GM12878 (cell line): ENCODE data around the gene ADM. TPM values are rescaled to one million over a fixed set of nuclear protein-coding genes. Genes with fewer than 3 reads are reported as not detected.

Experiments used
- BCL11A ChIP-seq: IDR thresholded peaks from 2 replicates; pipeline ENCODE4 v1.6.1; 2011; ENCODE audit warnings: low read depth, low read length
- CBX5 ChIP-seq: sonication (generic); IDR thresholded peaks from 2 replicates; pipeline ENCODE4 v1.6.1; 2016; ENCODE audit warnings: low read depth, moderate library complexity, mild to moderate bottlenecking, inconsistent platforms
- DPF2 ChIP-seq: fragments of 450-650 bp; IDR thresholded peaks from 2 replicates; pipeline ENCODE4 v1.6.1; 2017; ENCODE audit warnings: mild to moderate bottlenecking
- ESRRA ChIP-seq: IDR thresholded peaks from 2 replicates; pipeline ENCODE4 v1.6.1; 2012; ENCODE audit warnings: mild to moderate bottlenecking, low read length, improper control_type of control experiment
- GATAD2B ChIP-seq: fragments of 450-650 bp; conservative IDR thresholded peaks from 2 replicates; pipeline ENCODE4 v1.6.1; 2017; ENCODE audit warnings: low read depth, mild to moderate bottlenecking, moderate library complexity
- HDAC6 ChIP-seq: fragments of 200-600 bp; sonication (generic); IDR thresholded peaks from one replicate; pipeline ENCODE4 v1.8.0; 2017; ENCODE audit warnings: antibody characterized with exemption; ENCODE audit not compliant: unreplicated experiment
- KAT2A ChIP-seq: conservative IDR thresholded peaks from 2 replicates; pipeline ENCODE4 v1.6.1; 2011; ENCODE audit warnings: low read depth, low read length; ENCODE audit not compliant: control insufficient read depth
- MXI1 ChIP-seq: fragments of 150-350 bp; IDR thresholded peaks from 2 replicates; pipeline ENCODE4 v1.6.1; 2011; ENCODE audit warnings: low read depth, mild to moderate bottlenecking, inconsistent platforms, low read length, improper control_type of control experiment
- NFIC ChIP-seq: IDR thresholded peaks from 2 replicates; pipeline ENCODE4 v1.6.1; 2012; ENCODE audit warnings: low read depth, mild to moderate bottlenecking, inconsistent platforms, low read length, moderate library complexity
- NFYA ChIP-seq: IDR thresholded peaks from 2 replicates; pipeline ENCODE4 v1.6.1; 2011; ENCODE audit warnings: low read depth, mild to moderate bottlenecking, low read length, improper control_type of control experiment, borderline replicate concordance
- NR2C1 ChIP-seq: fragments of 450-650 bp; IDR thresholded peaks from 2 replicates; pipeline ENCODE4 v1.6.1; 2017; ENCODE audit warnings: antibody characterized with exemption, mild to moderate bottlenecking, moderate library complexity
- PML ChIP-seq: IDR thresholded peaks from 2 replicates; pipeline ENCODE4 v1.6.1; 2012; ENCODE audit warnings: low read length, inconsistent platforms
- SMAD1 ChIP-seq: fragments of 450-650 bp; IDR thresholded peaks from 2 replicates; pipeline ENCODE4 v1.6.1; 2018; ENCODE audit warnings: mild to moderate bottlenecking, low read depth; ENCODE audit not compliant: partially characterized antibody
- SMAD5 ChIP-seq: IDR thresholded peaks from 2 replicates; pipeline ENCODE4 v1.6.1; 2016; ENCODE audit warnings: antibody characterized with exemption, low read depth
- SMARCA5 ChIP-seq: fragments of 450-650 bp; IDR thresholded peaks from 2 replicates; pipeline ENCODE4 v1.6.1; 2017; ENCODE audit warnings: mild to moderate bottlenecking
- TCF12 ChIP-seq: IDR thresholded peaks from 2 replicates; pipeline ENCODE4 v1.6.1; 2011; ENCODE audit warnings: low read depth, mild to moderate bottlenecking, low read length
- WRNIP1 ChIP-seq: IDR thresholded peaks from 2 replicates; pipeline ENCODE4 v1.6.1; 2011; ENCODE audit warnings: low read depth, low read length, improper control_type of control experiment, borderline replicate concordance
- YBX1 ChIP-seq: fragments of 450-650 bp; IDR thresholded peaks from 2 replicates; pipeline ENCODE4 v1.6.1; 2016; ENCODE audit warnings: antibody characterized with exemption
- polyA plus RNA-seq, 11 experiments: library from polyadenylated mRNA; depleted of rRNA in 4 of 11; unstranded in 6 of 11; stranded (reverse) in 5 of 11; fragments of >200 nt; fragmentation: Nextera tagmentation in 4 of 11; fragmentation: Illumina TruSeq in 1 of 11; extraction: Ambion mirVana in 4 of 11; extraction: Trizol in 1 of 11; gene quantifications; 1 replicate in 1 of 11; 2 replicates in 10 of 11; pipeline versions ENCODE4 v1.2.1 to v1.2.3, GENCODE V29; 2011 to 2016; ENCODE audit warnings: inconsistent platforms in 2 of 11, missing spikeins in 2 of 11, low read depth in 1 of 11
- total RNA-seq, 4 experiments: library from RNA; depleted of rRNA in 3 of 4; stranded (reverse); fragments of >200 nt in 3 of 4; fragmentation: Illumina TruSeq in 1 of 4; extraction: Trizol in 1 of 4; gene quantifications; 2 replicates each; pipeline versions ENCODE4 v1.2.1 to v1.2.3, GENCODE V29; 2013 to 2021
- TF ChIP-seq, protein P1 (sequence below): fragments of 450-650 bp; IDR thresholded peaks from 2 replicates; pipeline ENCODE4 v1.6.1; 2014; ENCODE audit warnings: mild to moderate bottlenecking
- TF ChIP-seq, protein P2 (sequence below): IDR thresholded peaks from 2 replicates; pipeline ENCODE4 v1.6.1; 2012; ENCODE audit warnings: low read depth, low read length, improper control_type of control experiment
- TF ChIP-seq, protein P3 (sequence below): IDR thresholded peaks from 2 replicates; pipeline ENCODE4 v1.6.1; 2011; ENCODE audit warnings: low read depth, low read length, improper control_type of control experiment, borderline replicate concordance
- TF ChIP-seq, protein P4 (sequence below): fragments of 450-650 bp; IDR thresholded peaks from 2 replicates; pipeline ENCODE4 v1.6.1; 2017; ENCODE audit warnings: mild to moderate bottlenecking, moderate library complexity
- TF ChIP-seq, protein P5 (sequence below): IDR thresholded peaks from 2 replicates; pipeline ENCODE4 v1.6.1; 2012; ENCODE audit warnings: low read depth, low read length, improper control_type of control experiment
- TF ChIP-seq, protein P6 (sequence below): fragments of 450-650 bp; IDR thresholded peaks from 2 replicates; pipeline ENCODE4 v1.6.1; 2017; ENCODE audit warnings: low read depth, mild to moderate bottlenecking, moderate library complexity

ADM gene
- total and polyA plus RNA-seq, 10 of the 15 experiments (the other 5 are each of a cell fraction or from before 2014, with no cell fraction given) = 0.11 to 4.2 (median 0.21) TPM; not detected in 7

DNA sequence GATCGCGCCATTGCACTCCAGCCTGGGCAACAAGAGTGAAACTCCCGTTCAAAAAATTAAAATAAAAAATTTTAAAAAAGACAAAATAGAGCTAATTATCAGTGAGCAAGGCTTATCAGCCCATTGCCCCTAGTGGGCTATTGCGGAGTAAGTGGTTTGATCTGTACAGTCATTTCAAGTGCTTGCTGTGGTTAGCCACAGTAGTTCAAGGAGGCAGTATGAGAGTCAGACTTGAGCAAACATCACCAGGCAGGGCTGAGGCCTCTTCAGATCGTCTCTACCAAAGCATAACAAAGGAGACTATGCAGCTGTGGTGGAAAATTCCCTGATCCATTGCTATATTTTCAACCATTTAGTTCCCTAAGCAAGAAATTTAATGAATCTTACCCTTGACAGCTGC is 6.5 kb upstream of the ADM start (continued):
- TF ChIP-seq YBX1 (no peak), SMARCA5 (peak; percentile 49; the same call in 1 of the 2 replicates), CBX5 (no peak), NFYA (no peak), SMAD5 (no peak), NFIC (peak; percentile 91), SMAD1 (no peak), GATAD2B (no peak), KAT2A (no peak), HDAC6 (no peak), BCL11A (peak; percentile 98), MXI1 (no peak), DPF2 (peak; percentile 97), NR2C1 (no peak), WRNIP1 (no peak), PML (peak; percentile 52; the same call in 1 of the 2 replicates), ESRRA (no peak), TCF12 (peak; percentile 79)
- TF ChIP-seq, protein P1, sequence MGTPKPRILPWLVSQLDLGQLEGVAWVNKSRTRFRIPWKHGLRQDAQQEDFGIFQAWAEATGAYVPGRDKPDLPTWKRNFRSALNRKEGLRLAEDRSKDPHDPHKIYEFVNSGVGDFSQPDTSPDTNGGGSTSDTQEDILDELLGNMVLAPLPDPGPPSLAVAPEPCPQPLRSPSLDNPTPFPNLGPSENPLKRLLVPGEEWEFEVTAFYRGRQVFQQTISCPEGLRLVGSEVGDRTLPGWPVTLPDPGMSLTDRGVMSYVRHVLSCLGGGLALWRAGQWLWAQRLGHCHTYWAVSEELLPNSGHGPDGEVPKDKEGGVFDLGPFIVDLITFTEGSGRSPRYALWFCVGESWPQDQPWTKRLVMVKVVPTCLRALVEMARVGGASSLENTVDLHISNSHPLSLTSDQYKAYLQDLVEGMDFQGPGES = no peak
- TF ChIP-seq, protein P2, sequence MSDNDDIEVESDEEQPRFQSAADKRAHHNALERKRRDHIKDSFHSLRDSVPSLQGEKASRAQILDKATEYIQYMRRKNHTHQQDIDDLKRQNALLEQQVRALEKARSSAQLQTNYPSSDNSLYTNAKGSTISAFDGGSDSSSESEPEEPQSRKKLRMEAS = no peak
- TF ChIP-seq, protein P3, sequence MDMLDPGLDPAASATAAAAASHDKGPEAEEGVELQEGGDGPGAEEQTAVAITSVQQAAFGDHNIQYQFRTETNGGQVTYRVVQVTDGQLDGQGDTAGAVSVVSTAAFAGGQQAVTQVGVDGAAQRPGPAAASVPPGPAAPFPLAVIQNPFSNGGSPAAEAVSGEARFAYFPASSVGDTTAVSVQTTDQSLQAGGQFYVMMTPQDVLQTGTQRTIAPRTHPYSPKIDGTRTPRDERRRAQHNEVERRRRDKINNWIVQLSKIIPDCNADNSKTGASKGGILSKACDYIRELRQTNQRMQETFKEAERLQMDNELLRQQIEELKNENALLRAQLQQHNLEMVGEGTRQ = no peak
- TF ChIP-seq, protein P4, sequence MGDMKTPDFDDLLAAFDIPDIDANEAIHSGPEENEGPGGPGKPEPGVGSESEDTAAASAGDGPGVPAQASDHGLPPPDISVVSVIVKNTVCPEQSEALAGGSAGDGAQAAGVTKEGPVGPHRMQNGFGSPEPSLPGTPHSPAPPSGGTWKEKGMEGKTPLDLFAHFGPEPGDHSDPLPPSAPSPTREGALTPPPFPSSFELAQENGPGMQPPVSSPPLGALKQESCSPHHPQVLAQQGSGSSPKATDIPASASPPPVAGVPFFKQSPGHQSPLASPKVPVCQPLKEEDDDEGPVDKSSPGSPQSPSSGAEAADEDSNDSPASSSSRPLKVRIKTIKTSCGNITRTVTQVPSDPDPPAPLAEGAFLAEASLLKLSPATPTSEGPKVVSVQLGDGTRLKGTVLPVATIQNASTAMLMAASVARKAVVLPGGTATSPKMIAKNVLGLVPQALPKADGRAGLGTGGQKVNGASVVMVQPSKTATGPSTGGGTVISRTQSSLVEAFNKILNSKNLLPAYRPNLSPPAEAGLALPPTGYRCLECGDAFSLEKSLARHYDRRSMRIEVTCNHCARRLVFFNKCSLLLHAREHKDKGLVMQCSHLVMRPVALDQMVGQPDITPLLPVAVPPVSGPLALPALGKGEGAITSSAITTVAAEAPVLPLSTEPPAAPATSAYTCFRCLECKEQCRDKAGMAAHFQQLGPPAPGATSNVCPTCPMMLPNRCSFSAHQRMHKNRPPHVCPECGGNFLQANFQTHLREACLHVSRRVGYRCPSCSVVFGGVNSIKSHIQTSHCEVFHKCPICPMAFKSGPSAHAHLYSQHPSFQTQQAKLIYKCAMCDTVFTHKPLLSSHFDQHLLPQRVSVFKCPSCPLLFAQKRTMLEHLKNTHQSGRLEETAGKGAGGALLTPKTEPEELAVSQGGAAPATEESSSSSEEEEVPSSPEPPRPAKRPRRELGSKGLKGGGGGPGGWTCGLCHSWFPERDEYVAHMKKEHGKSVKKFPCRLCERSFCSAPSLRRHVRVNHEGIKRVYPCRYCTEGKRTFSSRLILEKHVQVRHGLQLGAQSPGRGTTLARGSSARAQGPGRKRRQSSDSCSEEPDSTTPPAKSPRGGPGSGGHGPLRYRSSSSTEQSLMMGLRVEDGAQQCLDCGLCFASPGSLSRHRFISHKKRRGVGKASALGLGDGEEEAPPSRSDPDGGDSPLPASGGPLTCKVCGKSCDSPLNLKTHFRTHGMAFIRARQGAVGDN = no peak
- TF ChIP-seq, protein P5, sequence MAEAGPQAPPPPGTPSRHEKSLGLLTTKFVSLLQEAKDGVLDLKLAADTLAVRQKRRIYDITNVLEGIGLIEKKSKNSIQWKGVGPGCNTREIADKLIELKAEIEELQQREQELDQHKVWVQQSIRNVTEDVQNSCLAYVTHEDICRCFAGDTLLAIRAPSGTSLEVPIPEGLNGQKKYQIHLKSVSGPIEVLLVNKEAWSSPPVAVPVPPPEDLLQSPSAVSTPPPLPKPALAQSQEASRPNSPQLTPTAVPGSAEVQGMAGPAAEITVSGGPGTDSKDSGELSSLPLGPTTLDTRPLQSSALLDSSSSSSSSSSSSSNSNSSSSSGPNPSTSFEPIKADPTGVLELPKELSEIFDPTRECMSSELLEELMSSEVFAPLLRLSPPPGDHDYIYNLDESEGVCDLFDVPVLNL = no peak
- TF ChIP-seq, protein P6, sequence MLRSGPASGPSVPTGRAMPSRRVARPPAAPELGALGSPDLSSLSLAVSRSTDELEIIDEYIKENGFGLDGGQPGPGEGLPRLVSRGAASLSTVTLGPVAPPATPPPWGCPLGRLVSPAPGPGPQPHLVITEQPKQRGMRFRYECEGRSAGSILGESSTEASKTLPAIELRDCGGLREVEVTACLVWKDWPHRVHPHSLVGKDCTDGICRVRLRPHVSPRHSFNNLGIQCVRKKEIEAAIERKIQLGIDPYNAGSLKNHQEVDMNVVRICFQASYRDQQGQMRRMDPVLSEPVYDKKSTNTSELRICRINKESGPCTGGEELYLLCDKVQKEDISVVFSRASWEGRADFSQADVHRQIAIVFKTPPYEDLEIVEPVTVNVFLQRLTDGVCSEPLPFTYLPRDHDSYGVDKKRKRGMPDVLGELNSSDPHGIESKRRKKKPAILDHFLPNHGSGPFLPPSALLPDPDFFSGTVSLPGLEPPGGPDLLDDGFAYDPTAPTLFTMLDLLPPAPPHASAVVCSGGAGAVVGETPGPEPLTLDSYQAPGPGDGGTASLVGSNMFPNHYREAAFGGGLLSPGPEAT = peak; percentile 61; the same call in 1 of the 2 replicates
